Left lung (tissue), 10 donors: ENCODE results near the gene RPTOR. TPM values are rescaled to one million over a fixed set of nuclear protein-coding genes. Genes with fewer than 3 reads are reported as not detected.

Experiments
- ATAC-seq: fragments of 200-7000 bp; cut with Tn5 transposase; one replicate; pipeline ENCODE4 v1.9.1; 2020; ENCODE audit warnings: moderate library complexity
- DNase-seq, 4 donors: peaks; one replicate each; pipeline ENCODE4 v3.0.0-alpha.2; 2013 to 2020
- H3K27ac ChIP-seq, 2 donors: fragments of 200-600 bp; sonication (generic) in 1 of 2; one replicate each; pipeline versions ENCODE4 v1.5.0 to v1.8.0; 2020 to 2021
- H3K27me3 ChIP-seq, 2 donors: fragments of 200-600 bp; sonication (generic) in 1 of 2; one replicate each; pipeline versions ENCODE4 v1.5.0 to v1.8.0; 2020 to 2021
- H3K36me3 ChIP-seq, 2 donors: fragments of 200-600 bp; sonication (generic) in 1 of 2; one replicate each; pipeline versions ENCODE4 v1.5.0 to v1.8.0; 2020 to 2021
- H3K4me1 ChIP-seq, 2 donors: fragments of 200-600 bp; one replicate each; pipeline ENCODE4 v1.8.0; 2021
- H3K4me3 ChIP-seq, 2 donors: fragments of 200-600 bp; sonication (generic) in 1 of 2; one replicate each; pipeline versions ENCODE4 v1.5.0 to v1.8.0; 2020 to 2021; ENCODE audit warnings: mild to moderate bottlenecking in 1 of 2
- H3K9me3 ChIP-seq, 2 donors: fragments of 200-600 bp; sonication (generic) in 1 of 2; one replicate each; pipeline versions ENCODE4 v1.5.0 to v1.8.0; 2020 to 2021
- CTCF ChIP-seq, 2 donors: fragments of 200-600 bp; sonication (generic) in 1 of 2; IDR thresholded peaks; one replicate each; pipeline versions ENCODE4 v1.5.0 to v1.8.0; 2021; ENCODE audit warnings: antibody characterized with exemption in 2 of 2
- intact Hi-C, 2 donors: fragments of 100-400 bp; cut with DNase I; formaldehyde crosslinking; loops; one replicate each; pipeline versions ENCODE4 v1.11.2 to v1.14.2; 2022
- polyA plus RNA-seq, 6 donors: library from polyadenylated mRNA; unstranded; fragments of 120-200 nt; gene quantifications; one replicate each; pipeline ENCODE4 v1.2.1, GENCODE V29; 2013; ENCODE audit not compliant: insufficient read length in 6 of 6
- total RNA-seq, 2 donors: library from RNA; stranded (reverse); fragmentation: NEBNext Ultra II Directional; extraction: Animal tissue kit (Norgen Biotek cat#: 25700); gene quantifications; one replicate each; pipeline ENCODE4 v1.2.1, GENCODE V29; 2021
- donor health status: DM: no; HTN: yes; CAD: no.
- donor health status: DM: no; HTN: no; CAD: no.

Gene RPTOR
- total and polyA plus RNA-seq, 8 donors, result 14.2 to 39.2 (median 20.7) TPM

GRCh38 chr17:81000334-81000630, 455.6 kb downstream of the RPTOR start:
- Histone ChIP-seq H3K9me3 (no peaks in the 10 kb centered on the region), H3K4me1 (peaks cover 4 to 26% of the 10 kb centered on the region in 2 donors), H3K4me3 (no peak overlapping the region), H3K36me3 (peaks cover 3 to 53% of the 10 kb centered on the region in 2 donors), H3K27me3 (peaks cover 22 to 38% of the 10 kb centered on the region in 2 donors), H3K27ac (no peak overlapping the region)
- DNase-seq (peak in 1 of 4 donors; percentile 68), ATAC-seq (no peak)
- intact Hi-C loops, result no loop called here
- no peak for TF ChIP-seq CTCF (IDR thresholded peaks at IDR 0.05)

GRCh38 chr17:81000631-81001357, 456.2 kb downstream of the RPTOR start:
- H3K4me3 ChIP-seq, result no peak overlapping the region
- intact Hi-C loops, result no loop called here
- H3K27ac ChIP-seq, result no peak overlapping the region
- no peak for DNase-seq
- H3K4me1 ChIP-seq, result peaks cover 4 to 26% of the 10 kb centered on the region in 2 donors
- H3K36me3 ChIP-seq, result peaks cover 3 to 48% of the 10 kb centered on the region in 2 donors
- peaks cover 22 to 43% of the 10 kb centered on the region in 2 donors for H3K27me3 ChIP-seq
- TF ChIP-seq CTCF (IDR thresholded peaks at IDR 0.05), result no peak
- no peak for ATAC-seq
- no peaks in the 10 kb centered on the region for H3K9me3 ChIP-seq

GRCh38 chr17:81002013-81002384, 457.4 kb downstream of the RPTOR start:
- intact Hi-C loops, result no loop called here
- Histone ChIP-seq H3K27me3 (peaks cover 22 to 54% of the 10 kb centered on the region in 2 donors), H3K9me3 (no peaks in the 10 kb centered on the region), H3K27ac (no peak overlapping the region), H3K36me3 (peaks cover 3 to 36% of the 10 kb centered on the region in 2 donors), H3K4me1 (peaks cover 4 to 26% of the 10 kb centered on the region in 2 donors), H3K4me3 (no peak overlapping the region)
- DNase-seq (peak in 1 of 4 donors; percentile 37), ATAC-seq (no peak)
- TF ChIP-seq CTCF (IDR thresholded peaks at IDR 0.05), result no peak

- Histone ChIP-seq H3K27ac (no peak overlapping the region), H3K27me3 (peaks cover 22 to 54% of the 10 kb centered on the region in 2 donors), H3K9me3 (no peaks in the 10 kb centered on the region), H3K36me3 (peaks cover 0 to 29% of the 10 kb centered on the region in 2 donors), H3K4me3 (no peak overlapping the region), H3K4me1 (peaks cover 4 to 26% of the 10 kb centered on the region in 2 donors)
- ATAC-seq (peak; percentile 21), DNase-seq (peak in 2 of 4 donors; percentile 49 to 71)
- TF ChIP-seq CTCF (IDR thresholded peaks at IDR 0.05), result no peak
- intact Hi-C loops, result no loop called here
Observed at GRCh38 chr17:81002409-81003361, 458.0 kb downstream of the RPTOR start.
